H1 (cell line): Measurements from ENCODE around the gene COMT. TPM values are rescaled to one million over a fixed set of nuclear protein-coding genes. Genes with fewer than 3 reads are reported as not detected.

ENCODE experiments used
- CTCF ChIA-PET: fragments of 300-600 bp; sonication (Branson Sonifier 250); formaldehyde crosslinking; loops from one replicate; lab custom pipeline; 2021; ENCODE audit not compliant: partially characterized antibody; lab: Charles Lee
- POLR2A ChIA-PET: fragments of 300-600 bp; sonication (Branson Sonifier 250); formaldehyde crosslinking; loops from one replicate; lab custom pipeline; 2021; ENCODE audit warnings: inconsistent platforms; ENCODE audit not compliant: partially characterized antibody; lab: Charles Lee
- DNase-seq, 2 experiments: peaks; one replicate each; pipeline versions ENCODE4 v3.0.0 to v3.0.0-alpha.2; 2010 to 2022; ENCODE audit warnings: low spot score in 2 of 2, low read depth in 1 of 2, mixed read lengths in 1 of 2
- FAIRE-seq: peaks from 2 replicates; lab custom pipeline; 2011; peaks lifted over from hg19 to GRCh38; lab: Jason Lieb, UNC
- H2AFZ ChIP-seq: 2 replicates; pipeline ENCODE4 v1.8.1; 2012; ENCODE audit warnings: low read length, inconsistent platforms
- H2AK5ac ChIP-seq: 2 replicates; pipeline ENCODE4 v1.6.1; 2013; ENCODE audit warnings: low read depth, low read length
- H2BK120ac ChIP-seq: replicated peaks from 2 replicates; pipeline ENCODE3; 2013; ENCODE audit warnings: low read depth, low read length, inconsistent platforms
- H2BK12ac ChIP-seq: 2 replicates; pipeline ENCODE4 v1.6.1; 2013; ENCODE audit warnings: low read depth, low read length
- H2BK15ac ChIP-seq: 2 replicates; pipeline ENCODE4 v1.6.1; 2013; ENCODE audit warnings: low read length
- H2BK20ac ChIP-seq: 2 replicates; pipeline ENCODE4 v1.6.1; 2013; ENCODE audit warnings: low read length
- H2BK5ac ChIP-seq: 2 replicates; pipeline ENCODE4 v1.6.1; 2013; ENCODE audit warnings: low read depth, low read length
- H3K14ac ChIP-seq: 2 replicates; pipeline ENCODE4 v1.6.1; 2013; ENCODE audit warnings: inconsistent platforms; ENCODE audit not compliant: insufficient read length
- H3K18ac ChIP-seq: 2 replicates; pipeline ENCODE4 v1.6.1; 2013; ENCODE audit warnings: low read length; ENCODE audit errors: extremely low read depth
- H3K23ac ChIP-seq: 2 replicates; pipeline ENCODE4 v1.6.1; 2013; ENCODE audit warnings: inconsistent platforms; ENCODE audit not compliant: insufficient read length
- H3K23me2 ChIP-seq: 2 replicates; pipeline ENCODE4 v1.6.1; 2013; ENCODE audit warnings: low read depth, low read length
- H3K27ac ChIP-seq: 2 replicates; pipeline ENCODE4 v1.6.1; 2011; ENCODE audit warnings: low read depth, low read length, inconsistent platforms
- H3K27me3 ChIP-seq, 4 experiments: replicated peaks in 1 of 4; 1 replicate in 1 of 4; 2 replicates in 3 of 4; pipeline versions ENCODE4 v1.6.1 to v1.8.1; 2011 to 2013; ENCODE audit warnings: low read length in 3 of 4, mild to moderate bottlenecking in 3 of 4, inconsistent platforms in 2 of 4, mixed read lengths in 2 of 4, moderate library complexity in 1 of 4; ENCODE audit not compliant: control insufficient read depth in 3 of 4, insufficient read depth in 3 of 4; ENCODE audit errors: extremely low read depth in 1 of 4
- H3K36me3 ChIP-seq, 4 experiments: 2 replicates each; pipeline versions ENCODE4 v1.6.1 to v1.8.1; 2011 to 2013; ENCODE audit warnings: mild to moderate bottlenecking in 4 of 4, low read length in 3 of 4, moderate library complexity in 2 of 4, control low read depth in 1 of 4, inconsistent platforms in 1 of 4; ENCODE audit not compliant: insufficient read depth in 4 of 4, control insufficient read depth in 2 of 4
- H3K4ac ChIP-seq: replicated peaks from 2 replicates; pipeline ENCODE3; 2013; ENCODE audit warnings: low read length, low read depth, mixed read lengths, inconsistent platforms; ENCODE audit not compliant: insufficient read length
- H3K4me1 ChIP-seq, 4 experiments: replicated peaks in 1 of 4; 1 replicate in 1 of 4; 2 replicates in 3 of 4; pipeline versions ENCODE4 v1.6.1 to v1.8.1; 2011 to 2013; ENCODE audit warnings: low read length in 3 of 4, inconsistent platforms in 2 of 4, mixed read lengths in 1 of 4; ENCODE audit not compliant: insufficient read depth in 4 of 4, control insufficient read depth in 3 of 4
- H3K4me2 ChIP-seq, 2 experiments: 2 replicates each; pipeline versions ENCODE4 v1.6.1 to v1.8.1; 2011 to 2013; ENCODE audit warnings: low read depth in 2 of 2, low read length in 2 of 2, control low read depth in 1 of 2, inconsistent platforms in 1 of 2, mild to moderate bottlenecking in 1 of 2; ENCODE audit not compliant: insufficient read depth in 1 of 2
- H3K4me3 ChIP-seq, 4 experiments: fragments of 200-600, 300-600 bp in 1 of 4; sonication (generic), shearing (Covaris generic), sonication (Bioruptor Twin) in 1 of 4; 2 replicates each; pipeline versions ENCODE4 v1.5.1 to v1.8.1; 2011 to 2016; ENCODE audit warnings: low read length in 4 of 4, low read depth in 3 of 4, control low read depth in 2 of 4, inconsistent platforms in 2 of 4, mild to moderate bottlenecking in 2 of 4, mixed read lengths in 1 of 4, moderate library complexity in 1 of 4; ENCODE audit not compliant: insufficient read depth in 2 of 4; ENCODE audit errors: extremely low read depth in 1 of 4
- H3K56ac ChIP-seq: replicated peaks from 2 replicates; pipeline ENCODE3; 2013; ENCODE audit warnings: low read depth, mild to moderate bottlenecking, mixed read lengths, low read length, inconsistent platforms; ENCODE audit not compliant: insufficient read length
- H3K79me1 ChIP-seq: 2 replicates; pipeline ENCODE4 v1.6.1; 2013; ENCODE audit warnings: low read depth, low read length, control low read depth
- H3K79me2 ChIP-seq, 2 experiments: 2 replicates each; pipeline versions ENCODE4 v1.6.1 to v1.8.1; 2012 to 2013; ENCODE audit warnings: low read length in 2 of 2, mild to moderate bottlenecking in 2 of 2, inconsistent platforms in 1 of 2; ENCODE audit not compliant: insufficient read depth in 2 of 2, control insufficient read depth in 1 of 2
- H3K9ac ChIP-seq, 4 experiments: replicated peaks in 1 of 4; 1 replicate in 1 of 4; 2 replicates in 3 of 4; pipeline versions ENCODE4 v1.6.1 to v1.8.1; 2011 to 2013; ENCODE audit warnings: low read depth in 3 of 4, low read length in 3 of 4, control low read depth in 2 of 4, mild to moderate bottlenecking in 2 of 4, moderate library complexity in 2 of 4, inconsistent platforms in 1 of 4; ENCODE audit errors: extremely low read depth in 1 of 4
- H3K9me3 ChIP-seq, 2 experiments: 2 replicates each; pipeline versions ENCODE4 v1.6.1 to v1.8.1; 2012 to 2013; ENCODE audit warnings: mild to moderate bottlenecking in 2 of 2, moderate library complexity in 2 of 2, control low read depth in 1 of 2, inconsistent platforms in 1 of 2, low read depth in 1 of 2, low read length in 1 of 2, mixed read lengths in 1 of 2; ENCODE audit not compliant: insufficient read depth in 2 of 2
- H4K20me1 ChIP-seq, 2 experiments: replicated peaks in 1 of 2; 2 replicates each; pipeline versions ENCODE3 to v1.8.1; 2011 to 2013; ENCODE audit warnings: inconsistent platforms in 2 of 2, low read length in 2 of 2, mild to moderate bottlenecking in 1 of 2; ENCODE audit not compliant: insufficient read depth in 2 of 2, control insufficient read depth in 1 of 2
- H4K5ac ChIP-seq: 2 replicates; pipeline ENCODE4 v1.6.1; 2013; ENCODE audit warnings: low read length, low read depth, mixed read lengths, inconsistent platforms; ENCODE audit not compliant: insufficient read length
- H4K8ac ChIP-seq: 2 replicates; pipeline ENCODE4 v1.8.0; 2013; ENCODE audit warnings: mild to moderate bottlenecking, moderate library complexity, low read length, inconsistent platforms; ENCODE audit not compliant: insufficient read depth; ENCODE audit errors: extremely low read depth
- H4K91ac ChIP-seq: replicated peaks from 2 replicates; pipeline ENCODE3; 2013; ENCODE audit warnings: low read length, mixed read lengths, inconsistent platforms; ENCODE audit not compliant: insufficient read length
- BRCA1 ChIP-seq: IDR thresholded peaks from 2 replicates; pipeline ENCODE4 v1.6.1; 2012; ENCODE audit warnings: low read depth, low read length, improper control_type of control experiment
- CBX5 ChIP-seq: fragments of 300-800, 300-1000 bp; sonication (generic); IDR thresholded peaks from 2 replicates; pipeline ENCODE4 v1.7.1; 2016; ENCODE audit warnings: antibody characterized with exemption, low read length, low read depth
- CEBPB ChIP-seq: IDR thresholded peaks from 2 replicates; pipeline ENCODE4 v1.6.1; 2012; ENCODE audit warnings: low read depth, low read length
- CHD1 ChIP-seq: IDR thresholded peaks from 2 replicates; pipeline ENCODE4 v1.6.1; 2012; ENCODE audit warnings: low read depth, low read length, improper control_type of control experiment
- FOSL1 ChIP-seq: IDR thresholded peaks from 2 replicates; pipeline ENCODE4 v1.6.1; 2011; ENCODE audit warnings: mild to moderate bottlenecking, low read depth, low read length, moderate library complexity; ENCODE audit not compliant: insufficient read depth
- HDAC2 ChIP-seq, 2 experiments: fragments of 300-600 bp in 1 of 2; sonication (generic) in 1 of 2; IDR thresholded peaks; 2 replicates each; pipeline ENCODE4 v1.6.1; 2011 to 2012; ENCODE audit warnings: low read depth in 2 of 2, low read length in 2 of 2, mild to moderate bottlenecking in 2 of 2, moderate library complexity in 2 of 2, borderline replicate concordance in 1 of 2, inconsistent platforms in 1 of 2
- HDAC6 ChIP-seq: IDR thresholded peaks from one replicate; pipeline ENCODE4 v1.7.1; 2012; ENCODE audit warnings: low read depth, mild to moderate bottlenecking, inconsistent platforms, low read length, moderate library complexity
- KDM4A ChIP-seq: IDR thresholded peaks from one replicate; pipeline ENCODE4 v1.7.1; 2012; ENCODE audit warnings: low read depth, mild to moderate bottlenecking, moderate library complexity, low read length, inconsistent platforms; ENCODE audit not compliant: severe bottlenecking
- POU5F1 ChIP-seq: IDR thresholded peaks from 2 replicates; pipeline ENCODE4 v1.6.1; 2011; ENCODE audit warnings: low read depth, mild to moderate bottlenecking, low read length, moderate library complexity
- SP2 ChIP-seq: IDR thresholded peaks from 2 replicates; pipeline ENCODE4 v1.6.1; 2012; ENCODE audit warnings: mild to moderate bottlenecking, low read length, inconsistent platforms
- TAF7 ChIP-seq: optimal IDR thresholded peaks from 2 replicates; pipeline ENCODE3; 2011; ENCODE audit warnings: low read depth, mild to moderate bottlenecking, inconsistent platforms, low read length, moderate library complexity, borderline replicate concordance
- YY1 ChIP-seq: IDR thresholded peaks from 2 replicates; pipeline ENCODE4 v1.6.1; 2011; ENCODE audit warnings: low read depth, mild to moderate bottlenecking, low read length
- WGBS, 2 experiments: shearing (Covaris generic) in 1 of 2; methylation state at CpG; one replicate each; pipeline versions ENCODE4 v1.1.6 to v1.1.7; 2013 to 2015; ENCODE audit warnings: low lambda C conversion rate in 2 of 2, mixed read lengths in 2 of 2, inconsistent platforms in 1 of 2, low coverage in 1 of 2, missing lambda C conversion rate in 1 of 2; ENCODE audit not compliant: insufficient replicate concordance in 2 of 2, insufficient coverage in 1 of 2, insufficient read length in 1 of 2; ENCODE audit errors: extremely low coverage in 1 of 2, missing lambda C conversion rate in 1 of 2; 5-methylcytosine and 5-hydroxymethylcytosine counted together
- polyA plus RNA-seq, 7 experiments: library from polyadenylated mRNA; depleted of rRNA in 3 of 7; stranded (reverse) in 5 of 7; unstranded in 2 of 7; fragments of >200 nt in 5 of 7; fragments of 200-250 nt in 2 of 7; gene quantifications; 1 replicate in 5 of 7; 2 replicates in 1 of 7; 4 replicates in 1 of 7; pipeline versions ENCODE4 v1.2.1 to v1.2.3, GENCODE V29; 2011 to 2013; ENCODE audit warnings: missing spikeins in 2 of 7, mixed read lengths in 2 of 7
- total RNA-seq: library from RNA; stranded (reverse); fragmentation: NEBNext Ultra II Directional; extraction: Animal tissue kit (Norgen Biotek cat#: 25700); gene quantifications from 2 replicates; pipeline ENCODE4 v1.2.1, GENCODE V29; 2021

Gene COMT
- total and polyA plus RNA-seq, 2 of the 8 experiments (the other 6 are each of a cell fraction or from before 2014, with no cell fraction given): 15.2 to 33.7 TPM

DNA sequence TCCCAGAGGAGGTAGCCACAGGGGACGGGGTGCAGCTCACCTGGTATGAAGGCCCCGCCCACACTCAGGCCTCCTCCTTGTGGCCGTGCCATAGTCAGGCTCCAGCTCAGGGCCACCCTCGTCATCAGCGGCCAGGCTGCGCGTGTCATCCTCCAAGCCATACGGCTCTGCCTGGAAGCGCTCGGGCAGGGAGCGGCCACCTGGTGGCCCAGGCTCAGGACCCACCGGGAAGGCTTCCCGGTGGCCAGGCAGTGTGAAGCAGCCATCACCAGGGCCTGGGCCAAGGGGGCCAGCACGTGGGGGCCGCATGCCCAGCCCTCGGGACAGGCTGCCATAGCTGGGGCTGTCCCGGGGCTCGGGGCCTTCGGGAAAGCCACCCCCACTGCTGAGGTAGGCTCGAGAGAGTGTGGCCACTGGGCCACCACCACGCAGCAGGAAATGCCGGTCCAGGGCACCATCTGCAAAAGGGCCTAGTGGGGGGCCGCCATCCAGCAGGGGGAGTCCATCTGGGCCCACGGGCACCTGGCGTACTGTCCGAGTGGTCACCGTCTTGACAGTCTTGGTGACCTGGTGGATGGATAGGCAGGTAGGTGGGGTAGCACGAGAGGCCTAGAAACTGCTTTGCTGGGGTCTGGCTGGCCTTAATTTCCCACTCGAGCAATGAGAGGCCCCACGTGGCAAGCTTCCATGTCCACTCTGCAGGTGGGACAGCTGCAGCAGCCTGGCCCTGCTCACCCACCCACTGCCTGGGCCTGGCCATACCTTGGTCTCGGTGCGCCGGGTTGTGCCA, 39.8 kb downstream of the COMT start:
- 96% methylated on average over 33 of the region's 33 CpGs; no CpG with 5 or more reads in 1 of the 2 experiments for WGBS, 2 experiments
- TF ChIP-seq HDAC2 (IDR thresholded peaks at IDR 0.05; ENCODE audit: borderline replicate concordance in 1 of 2, low read depth in 2 of 2, low read length in 2 of 2) (no peak), HDAC6 (no peak), FOSL1 (no peak), TAF7 (no peak), CEBPB (no peak), POU5F1 (no peak), CHD1 (no peak), YY1 (no peak), CBX5 (no peak), SP2 (no peak), BRCA1 (no peak), KDM4A (no peak)

More for the DNA sequence above, 39.8 kb downstream of the COMT start:
- DNase-seq (no peak), FAIRE-seq (no peak)
- no peak overlapping the region for H3K4me3 ChIP-seq
- no peak overlapping the region for H2BK15ac ChIP-seq
- no peak overlapping the region for H3K27ac ChIP-seq
- H4K91ac ChIP-seq: no peak overlapping the region
- H3K18ac ChIP-seq: no peak overlapping the region
- H3K79me2 ChIP-seq: peaks cover 0 to 8% of the 10 kb centered on the region in 2 experiments; a peak in 1 of 4 replicates
- H3K27me3 ChIP-seq: no peaks in the 10 kb centered on the region
- H2BK12ac ChIP-seq: no peak overlapping the region
- H2AFZ ChIP-seq: no peak overlapping the region
- peak overlapping the region; percentile 17; the same call in 1 of the 2 replicates for H4K8ac ChIP-seq
- no peaks in the 10 kb centered on the region; the same call in 1 of the 2 replicates for H3K23me2 ChIP-seq
- peaks cover 0 to 8% (median 6%) of the 10 kb centered on the region in 4 experiments; a peak in 5 of 7 replicates for H3K4me1 ChIP-seq
- CTCF ChIA-PET: interaction anchor here (1.1 to 2.1 kb wide), 4 partner anchors 10 to 51 kb away, joined by 3 to 10 read pairs (median 4); no protein-coding TSS in a partner anchor
- H3K9ac ChIP-seq: no peak overlapping the region
- POLR2A ChIA-PET: interaction anchor here (0.8 to 1.0 kb wide), 2 partner anchors 9 to 100 kb away, joined by 3 read pairs; no protein-coding TSS in a partner anchor
- H2BK20ac ChIP-seq: no peak overlapping the region
- no peaks in the 10 kb centered on the region for H3K9me3 ChIP-seq
- H4K20me1 ChIP-seq: peaks cover 11 to 29% of the 10 kb centered on the region in 2 experiments
- no peak overlapping the region for H3K4me2 ChIP-seq
- no peak overlapping the region for H3K4ac ChIP-seq
- no peak overlapping the region for H3K23ac ChIP-seq
- H3K79me1 ChIP-seq: peaks cover 24% of the 10 kb centered on the region
- no peak overlapping the region for H2BK120ac ChIP-seq
- no peak overlapping the region for H2BK5ac ChIP-seq
- H4K5ac ChIP-seq: no peak overlapping the region
- no peak overlapping the region for H3K56ac ChIP-seq
- peaks cover 2 to 33% (median 8%) of the 10 kb centered on the region in 4 experiments; a peak in 7 of 8 replicates for H3K36me3 ChIP-seq
- H2AK5ac ChIP-seq: no peak overlapping the region
- H3K14ac ChIP-seq: no peak overlapping the region
